Vagina (tissue), 2 donors: ENCODE measurements around the gene GATD1. TPM values are rescaled to one million over a fixed set of nuclear protein-coding genes. Genes with fewer than 3 reads are reported as not detected.

Experiments used
- DNase-seq, 2 donors: peaks; one replicate each; pipeline ENCODE4 v3.0.0-alpha.2; 2017; ENCODE audit errors: extremely low spot score in 2 of 2
- H3K27ac ChIP-seq: fragments of 200-600 bp; sonication (generic); one replicate; pipeline ENCODE4 v1.5.1; 2019
- H3K27me3 ChIP-seq: fragments of 200-600 bp; sonication (generic); one replicate; pipeline ENCODE4 v1.5.1; 2019
- H3K36me3 ChIP-seq, 2 donors: fragments of 200-600 bp; sonication (generic); one replicate each; pipeline ENCODE4 v1.5.1; 2017 to 2019
- H3K4me1 ChIP-seq: fragments of 200-600 bp; sonication (generic); one replicate; pipeline ENCODE4 v1.5.1; 2019
- H3K4me3 ChIP-seq, 2 donors: fragments of 200-600 bp; sonication (generic); 1 replicate in 1 of 2; 2 replicates in 1 of 2; pipeline ENCODE4 v1.5.1; 2016 to 2019
- H3K9me3 ChIP-seq: fragments of 200-600 bp; sonication (generic); one replicate; pipeline ENCODE4 v1.5.1; 2019
- POLR2A ChIP-seq, 2 donors: fragments of 450-650 bp; IDR thresholded peaks; one replicate each; pipeline ENCODE4 v1.6.1; 2017; ENCODE audit warnings: antibody characterized with exemption in 2 of 2, mild to moderate bottlenecking in 2 of 2, moderate library complexity in 2 of 2
- POLR2AphosphoS5 ChIP-seq, 2 donors: sonication (generic); formaldehyde crosslinking; IDR thresholded peaks; one replicate each; pipeline ENCODE4 v1.9.0; 2017; ENCODE audit warnings: antibody characterized with exemption in 2 of 2, mild to moderate bottlenecking in 2 of 2, low read depth in 1 of 2; ENCODE audit not compliant: insufficient read depth in 1 of 2
- intact Hi-C: fragments of 100-400 bp; cut with DNase I; formaldehyde crosslinking; loops from one replicate; pipeline ENCODE4 v1.15.1; 2023
- total RNA-seq: library from RNA; depleted of rRNA; stranded (reverse); fragments of >200 nt; gene quantifications from one replicate; pipeline ENCODE4 v1.2.3, GENCODE V29; 2016
- TF ChIP-seq, protein P1 (sequence below), 3 experiments: fragments of 450-650 bp in 2 of 3; fragments of 200-600 bp in 1 of 3; sonication (generic) in 1 of 3; IDR thresholded peaks; one replicate each; pipeline ENCODE4 v1.5.1; 2017 to 2019; ENCODE audit warnings: antibody characterized with exemption in 3 of 3, mild to moderate bottlenecking in 2 of 3, moderate library complexity in 2 of 3

The GATD1 gene
- total RNA-seq, 1 donor from 2014 or later: 33.4 TPM

DNA sequence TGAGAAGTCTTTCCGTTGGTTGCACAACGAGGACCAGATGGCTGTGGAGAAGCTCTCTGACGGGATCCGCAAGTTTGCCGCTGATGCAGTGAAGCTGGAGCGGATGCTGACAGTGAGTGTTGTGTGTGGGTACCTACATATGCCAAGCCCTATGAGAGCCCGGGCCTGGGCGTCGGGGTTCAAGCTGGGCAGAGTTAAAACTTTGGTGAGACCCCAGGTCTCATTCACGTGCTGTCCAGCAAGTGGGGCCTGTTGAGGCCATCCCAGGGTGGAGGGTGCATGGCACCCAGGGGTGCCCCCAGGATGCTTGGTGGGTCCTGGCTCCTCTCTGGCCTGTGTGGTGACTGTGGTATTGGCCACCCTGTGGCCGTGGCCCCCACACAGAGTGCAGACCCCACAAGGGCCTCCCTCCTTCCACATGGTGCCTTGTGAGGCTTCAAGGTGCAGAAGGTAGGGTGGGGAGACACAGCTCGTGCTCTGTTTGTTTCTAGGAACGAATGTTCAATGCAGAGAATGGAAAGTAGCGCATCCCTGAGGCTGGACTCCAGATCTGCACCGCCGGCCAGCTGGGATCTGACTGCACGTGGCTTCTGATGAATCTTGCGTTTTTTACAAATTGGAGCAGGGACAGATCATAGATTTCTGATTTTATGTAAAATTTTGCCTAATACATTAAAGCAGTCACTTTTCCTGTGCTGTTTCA, 12.8 kb downstream of the GATD1 start:
- intact Hi-C loops: no loop called here

DNA sequence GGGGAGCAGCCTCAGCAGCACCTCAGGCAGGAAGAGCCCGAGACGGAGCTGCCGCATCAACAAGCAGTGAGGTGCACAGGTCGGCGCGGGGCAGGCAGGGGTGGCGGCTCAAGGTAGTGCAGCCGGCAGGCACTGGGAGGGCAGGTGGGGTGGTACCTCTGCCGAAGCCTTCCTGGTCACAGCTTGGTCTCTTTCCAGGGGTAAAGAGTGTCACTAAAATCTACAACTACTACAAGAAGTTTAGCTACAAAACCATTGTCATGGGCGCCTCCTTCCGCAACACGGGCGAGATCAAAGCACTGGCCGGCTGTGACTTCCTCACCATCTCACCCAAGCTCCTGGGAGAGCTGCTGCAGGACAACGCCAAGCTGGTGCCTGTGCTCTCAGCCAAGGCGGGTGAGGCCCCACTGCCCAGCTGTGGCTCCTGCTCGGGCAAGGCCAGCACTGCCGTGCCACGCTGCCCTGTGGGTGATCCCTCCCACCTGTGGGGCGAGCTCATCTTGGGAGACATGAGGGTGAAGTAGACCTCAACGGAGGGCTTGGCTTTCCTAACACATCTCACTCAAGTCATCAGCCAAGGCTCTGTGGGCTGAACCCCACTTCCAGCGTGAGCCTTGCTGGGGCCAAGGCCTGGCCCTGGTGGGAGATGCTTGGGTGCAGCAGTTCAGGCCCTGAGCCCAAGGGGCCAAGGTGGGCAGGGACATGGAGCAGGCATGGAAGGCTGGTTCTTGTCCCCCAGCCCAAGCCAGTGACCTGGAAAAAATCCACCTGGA, 13.6 kb downstream of the GATD1 start:
- Histone ChIP-seq H3K9me3 (no peaks in the 10 kb centered on the region), H3K27ac (no peak overlapping the region), H3K4me1 (peaks cover 6% of the 10 kb centered on the region), H3K36me3 (peaks cover 0 to 52% of the 10 kb centered on the region in 2 donors), H3K4me3 (no peak overlapping the region), H3K27me3 (no peaks in the 10 kb centered on the region)
- intact Hi-C loops: no loop called here
- DNase-seq: peak in 1 of 2 donors; percentile 84
- TF ChIP-seq POLR2AphosphoS5 (IDR thresholded peaks at IDR 0.05; ENCODE audit: insufficient read depth in 1 of 2, low read depth in 1 of 2): no peak

More for the DNA sequence above, 12.8 kb downstream of the GATD1 start:
- H3K4me1 ChIP-seq: peaks cover 6% of the 10 kb centered on the region
- TF ChIP-seq POLR2A (IDR thresholded peaks at IDR 0.05) (no peak), POLR2AphosphoS5 (IDR thresholded peaks at IDR 0.05; ENCODE audit: insufficient read depth in 1 of 2, low read depth in 1 of 2) (no peak)
- TF ChIP-seq, protein P1, sequence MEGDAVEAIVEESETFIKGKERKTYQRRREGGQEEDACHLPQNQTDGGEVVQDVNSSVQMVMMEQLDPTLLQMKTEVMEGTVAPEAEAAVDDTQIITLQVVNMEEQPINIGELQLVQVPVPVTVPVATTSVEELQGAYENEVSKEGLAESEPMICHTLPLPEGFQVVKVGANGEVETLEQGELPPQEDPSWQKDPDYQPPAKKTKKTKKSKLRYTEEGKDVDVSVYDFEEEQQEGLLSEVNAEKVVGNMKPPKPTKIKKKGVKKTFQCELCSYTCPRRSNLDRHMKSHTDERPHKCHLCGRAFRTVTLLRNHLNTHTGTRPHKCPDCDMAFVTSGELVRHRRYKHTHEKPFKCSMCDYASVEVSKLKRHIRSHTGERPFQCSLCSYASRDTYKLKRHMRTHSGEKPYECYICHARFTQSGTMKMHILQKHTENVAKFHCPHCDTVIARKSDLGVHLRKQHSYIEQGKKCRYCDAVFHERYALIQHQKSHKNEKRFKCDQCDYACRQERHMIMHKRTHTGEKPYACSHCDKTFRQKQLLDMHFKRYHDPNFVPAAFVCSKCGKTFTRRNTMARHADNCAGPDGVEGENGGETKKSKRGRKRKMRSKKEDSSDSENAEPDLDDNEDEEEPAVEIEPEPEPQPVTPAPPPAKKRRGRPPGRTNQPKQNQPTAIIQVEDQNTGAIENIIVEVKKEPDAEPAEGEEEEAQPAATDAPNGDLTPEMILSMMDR (IDR thresholded peaks at IDR 0.05): no peak
- H3K4me3 ChIP-seq: no peak overlapping the region
- H3K9me3 ChIP-seq: no peaks in the 10 kb centered on the region
- H3K27me3 ChIP-seq: no peaks in the 10 kb centered on the region
- no peak for DNase-seq
- peaks cover 0 to 45% of the 10 kb centered on the region in 2 donors for H3K36me3 ChIP-seq
- no peak overlapping the region for H3K27ac ChIP-seq

DNA sequence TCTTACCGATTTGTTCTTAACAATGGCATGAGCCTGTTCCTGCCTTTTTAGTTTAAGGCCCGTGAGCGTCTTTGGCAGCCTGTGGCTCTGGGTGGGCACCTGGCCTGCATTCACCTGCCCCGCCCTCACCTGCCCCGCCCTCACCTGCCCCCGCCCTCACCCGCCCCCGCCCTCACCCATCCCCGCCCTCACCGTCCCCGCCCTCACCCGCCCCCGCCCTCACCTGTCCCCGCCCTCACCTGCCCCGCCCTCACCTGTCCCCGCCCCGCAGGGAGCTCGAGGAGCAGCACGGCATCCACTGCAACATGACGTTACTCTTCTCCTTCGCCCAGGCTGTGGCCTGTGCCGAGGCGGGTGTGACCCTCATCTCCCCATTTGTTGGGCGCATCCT, 14.2 kb downstream of the GATD1 start:
- Histone ChIP-seq H3K9me3 (no peaks in the 10 kb centered on the region), H3K4me1 (peaks cover 6% of the 10 kb centered on the region), H3K4me3 (no peak overlapping the region), H3K27me3 (no peaks in the 10 kb centered on the region), H3K27ac (peak overlapping the region; percentile 54), H3K36me3 (peaks cover 0 to 53% of the 10 kb centered on the region in 2 donors)
- no peak for DNase-seq
- TF ChIP-seq POLR2A (IDR thresholded peaks at IDR 0.05): no peak
- TF ChIP-seq POLR2AphosphoS5 (IDR thresholded peaks at IDR 0.05; ENCODE audit: insufficient read depth in 1 of 2, low read depth in 1 of 2): no peak
- intact Hi-C loops: no loop called here

DNA sequence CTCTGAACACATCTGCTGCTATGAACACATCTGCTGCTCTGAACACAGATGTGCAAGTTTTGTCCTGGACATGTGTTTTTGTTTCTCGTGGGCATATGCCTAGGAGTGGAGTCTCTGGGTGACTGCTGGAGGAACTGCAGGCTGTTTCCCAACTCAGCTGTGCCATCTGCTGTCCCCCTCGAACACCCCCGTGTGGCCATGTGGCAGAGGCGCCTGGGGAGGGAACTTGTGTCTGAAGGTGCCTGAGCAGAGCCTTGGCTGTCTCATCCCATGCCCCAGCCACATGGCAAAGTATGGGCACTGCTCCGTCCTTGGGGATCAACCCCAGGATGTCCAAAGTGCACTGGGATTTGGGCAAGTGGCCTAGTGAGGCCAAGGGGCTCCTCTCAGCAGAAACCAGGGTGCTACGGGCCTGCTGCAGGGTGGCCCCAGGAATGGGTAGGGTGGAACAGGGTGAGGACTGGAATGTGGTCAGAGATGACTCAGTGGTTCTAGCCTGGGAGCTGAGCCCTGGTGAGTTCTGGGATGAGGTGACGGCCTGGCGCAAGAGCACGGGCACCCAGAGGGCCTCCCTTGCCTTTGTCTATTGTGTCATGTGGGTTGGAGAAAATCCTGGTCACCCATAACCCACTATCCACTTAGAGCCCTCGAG, 14.7 kb downstream of the GATD1 start:
- intact Hi-C loops: no loop called here
- Histone ChIP-seq H3K27ac (peak overlapping the region; percentile 54), H3K4me3 (no peak overlapping the region), H3K4me1 (peaks cover 6% of the 10 kb centered on the region), H3K9me3 (no peaks in the 10 kb centered on the region), H3K27me3 (no peaks in the 10 kb centered on the region), H3K36me3 (peaks cover 0 to 59% of the 10 kb centered on the region in 2 donors)
- no peak for TF ChIP-seq POLR2AphosphoS5 (IDR thresholded peaks at IDR 0.05; ENCODE audit: insufficient read depth in 1 of 2, low read depth in 1 of 2)
- TF ChIP-seq, protein P1 (IDR thresholded peaks at IDR 0.05): no peak
- TF ChIP-seq POLR2A (IDR thresholded peaks at IDR 0.05): no peak
- no peak for DNase-seq

DNA sequence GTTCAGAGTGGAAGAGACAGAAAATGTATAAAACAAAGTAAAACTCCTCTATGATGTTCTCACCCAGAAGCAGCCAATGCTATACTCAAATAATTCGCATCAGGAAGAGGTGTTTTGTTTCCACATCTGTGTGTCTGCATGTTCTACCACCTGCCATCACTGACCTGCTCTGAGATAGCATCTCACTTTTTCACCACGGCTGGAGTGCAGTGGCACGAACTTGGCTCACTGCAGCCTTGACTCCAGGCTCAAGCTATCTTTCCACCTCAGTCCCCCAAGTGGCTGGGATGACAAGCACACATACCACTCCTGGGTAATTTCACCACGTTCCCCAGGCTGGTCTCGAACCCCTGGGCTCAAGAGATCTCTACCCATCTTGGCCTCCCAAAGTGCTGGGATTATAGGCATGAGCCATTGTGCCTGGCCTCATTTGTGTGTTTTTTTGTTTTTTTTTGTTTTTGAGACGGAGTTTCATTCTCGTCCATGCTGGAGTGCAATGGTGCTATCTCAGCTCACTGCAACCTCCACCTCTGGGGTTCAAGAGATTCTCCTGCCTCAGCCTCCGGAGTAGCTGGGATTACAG, 15.7 kb downstream of the GATD1 start:
- H3K27ac ChIP-seq: no peak overlapping the region
- no peak for DNase-seq

More for the DNA sequence above, 15.7 kb downstream of the GATD1 start:
- H3K9me3 ChIP-seq: no peaks in the 10 kb centered on the region
- peaks cover 0 to 66% of the 10 kb centered on the region in 2 donors for H3K36me3 ChIP-seq
- intact Hi-C loops: no loop called here
- no peak overlapping the region for H3K4me3 ChIP-seq
- peaks cover 6% of the 10 kb centered on the region for H3K4me1 ChIP-seq
- H3K27me3 ChIP-seq: no peaks in the 10 kb centered on the region
- no peak for TF ChIP-seq POLR2AphosphoS5 (IDR thresholded peaks at IDR 0.05; ENCODE audit: insufficient read depth in 1 of 2, low read depth in 1 of 2)
- TF ChIP-seq POLR2A (IDR thresholded peaks at IDR 0.05): no peak
- TF ChIP-seq, protein P1 (IDR thresholded peaks at IDR 0.05): no peak
